ENCODE data around the gene CFI.

Gene CFI

GRCh38 chr4:109702950-109703663, 98.7 kb downstream of the CFI start, which contains the start of gene CASP6:
Gene CASP6, minus strand, starts transcription at chr4:109703445. Its CDS starts 50 bp downstream, at chr4:109703395.
- FAIRE-seq (peak; percentile 89), DNase-seq (ENCODE audit: insufficient read length, low spot score) (peak; percentile 72)
- TF ChIP-seq POLR2A (IDR thresholded peaks at IDR 0.05; ENCODE audit: low read depth, low read length), result no peak
- no peak for TF ChIP-seq TAF1 (IDR thresholded peaks at IDR 0.05; ENCODE audit: low read depth, low read length)
- no peak for TF ChIP-seq POLR2AphosphoS5 (IDR thresholded peaks at IDR 0.05; ENCODE audit: low read depth, low read length)
- no peak for TF ChIP-seq PAX5 (IDR thresholded peaks at IDR 0.05; ENCODE audit: insufficient read depth, low read length, severe bottlenecking)
- no peak for TF ChIP-seq SPI1 (IDR thresholded peaks at IDR 0.05; ENCODE audit: low read depth, low read length)
- TF ChIP-seq POU2F2 (IDR thresholded peaks at IDR 0.05; ENCODE audit: low read depth, low read length), result no peak

- TF ChIP-seq SPI1 (IDR thresholded peaks at IDR 0.05; ENCODE audit: low read depth, low read length) (no peak), PAX5 (IDR thresholded peaks at IDR 0.05; ENCODE audit: insufficient read depth, low read length, severe bottlenecking) (no peak), TAF1 (IDR thresholded peaks at IDR 0.05; ENCODE audit: low read depth, low read length) (no peak), POLR2AphosphoS5 (IDR thresholded peaks at IDR 0.05; ENCODE audit: low read depth, low read length) (no peak), POU2F2 (IDR thresholded peaks at IDR 0.05; ENCODE audit: low read depth, low read length) (no peak), POLR2A (IDR thresholded peaks at IDR 0.05; ENCODE audit: low read depth, low read length) (no peak)
- FAIRE-seq, result no peak
- no peak for DNase-seq (ENCODE audit: insufficient read length, low spot score)
Observed at GRCh38 chr4:109701566-109702410, 100.0 kb downstream of the CFI start.

GRCh38 chr4:109699553-109700225, 102.1 kb downstream of the CFI start:
- DNase-seq (ENCODE audit: insufficient read length, low spot score) (no peak), FAIRE-seq (no peak)
- TF ChIP-seq TAF1 (IDR thresholded peaks at IDR 0.05; ENCODE audit: low read depth, low read length), result no peak
- no peak for TF ChIP-seq SPI1 (IDR thresholded peaks at IDR 0.05; ENCODE audit: low read depth, low read length)
- no peak for TF ChIP-seq POLR2A (IDR thresholded peaks at IDR 0.05; ENCODE audit: low read depth, low read length)
- no peak for TF ChIP-seq PAX5 (IDR thresholded peaks at IDR 0.05; ENCODE audit: insufficient read depth, low read length, severe bottlenecking)
- no peak for TF ChIP-seq POLR2AphosphoS5 (IDR thresholded peaks at IDR 0.05; ENCODE audit: low read depth, low read length)
- no peak for TF ChIP-seq POU2F2 (IDR thresholded peaks at IDR 0.05; ENCODE audit: low read depth, low read length)

GRCh38 chr4:109698656-109699055, 103.1 kb downstream of the CFI start:
- DNase-seq (ENCODE audit: insufficient read length, low spot score) (no peak), FAIRE-seq (no peak)
- TF ChIP-seq TAF1 (IDR thresholded peaks at IDR 0.05; ENCODE audit: low read depth, low read length), result no peak
- TF ChIP-seq SPI1 (IDR thresholded peaks at IDR 0.05; ENCODE audit: low read depth, low read length), result no peak
- TF ChIP-seq PAX5 (IDR thresholded peaks at IDR 0.05; ENCODE audit: insufficient read depth, low read length, severe bottlenecking), result no peak
- no peak for TF ChIP-seq POLR2A (IDR thresholded peaks at IDR 0.05; ENCODE audit: low read depth, low read length)
- no peak for TF ChIP-seq POU2F2 (IDR thresholded peaks at IDR 0.05; ENCODE audit: low read depth, low read length)
- no peak for TF ChIP-seq POLR2AphosphoS5 (IDR thresholded peaks at IDR 0.05; ENCODE audit: low read depth, low read length)

GRCh38 chr4:109691411-109691920, 110.3 kb downstream of the CFI start:
- DNase-seq (ENCODE audit: insufficient read length, low spot score), result no peak
- TF ChIP-seq POLR2AphosphoS5 (IDR thresholded peaks at IDR 0.05; ENCODE audit: low read depth, low read length), result no peak
- no peak for TF ChIP-seq PAX5 (IDR thresholded peaks at IDR 0.05; ENCODE audit: insufficient read depth, low read length, severe bottlenecking)
- TF ChIP-seq POLR2A (IDR thresholded peaks at IDR 0.05; ENCODE audit: low read depth, low read length), result no peak
- no peak for TF ChIP-seq POU2F2 (IDR thresholded peaks at IDR 0.05; ENCODE audit: low read depth, low read length)
- TF ChIP-seq TAF1 (IDR thresholded peaks at IDR 0.05; ENCODE audit: low read depth, low read length), result no peak
- TF ChIP-seq SPI1 (IDR thresholded peaks at IDR 0.05; ENCODE audit: low read depth, low read length), result no peak
- no peak for FAIRE-seq
